Measurements from ENCODE around the gene COL12A1. TPM values are rescaled to one million over a fixed set of nuclear protein-coding genes. Genes with fewer than 3 reads are reported as not detected.

The COL12A1 gene
- total RNA-seq, 1 experiment from 2014 or later = 10.4 TPM

GRCh38 chr6:75096966-75097365, 108.9 kb downstream of the COL12A1 start:
- no TSS peak for BruUV-seq (replicated peaks)

GRCh38 chr6:75094614-75095200, 111.1 kb downstream of the COL12A1 start:
- BruUV-seq (replicated peaks) = no TSS peak
- in situ Hi-C loops (cut with HindIII; ENCODE audit: low pct_unique_long_range_greater_than_20kb, low sequenced_read_pairs) = no loop called here
- Histone ChIP-seq H3K4me1 (ENCODE audit: control insufficient read depth, insufficient read depth, low read length) (peaks cover 8% of the 10 kb centered on the region; the same call in 1 of the 2 replicates), H3K4me3 (ENCODE audit: low read depth in 2 of 2, low read length in 2 of 2) (no peak overlapping the region), H3K36me3 (ENCODE audit: control insufficient read depth, insufficient read depth, low read length) (no peaks in the 10 kb centered on the region), H3K27me3 (ENCODE audit: control insufficient read depth, insufficient read depth, low read length) (no peaks in the 10 kb centered on the region), H3K27ac (ENCODE audit: low read length) (no peak overlapping the region), H3K9me3 (ENCODE audit: control insufficient read depth, insufficient read depth, low read depth, low read length) (no peaks in the 10 kb centered on the region)
- POLR2A ChIA-PET = interaction anchor here (0.7 kb wide), 1 partner anchor 518 kb away, joined by 6 read pairs; no protein-coding TSS in a partner anchor
- intact Hi-C loops (cut with micrococcal nuclease; ENCODE audit: unreplicated experiment) = no loop called here
- TF ChIP-seq SIN3A (IDR thresholded peaks at IDR 0.05; ENCODE audit: borderline replicate concordance, insufficient read depth, low read depth, low read length) (no peak), REST (IDR thresholded peaks at IDR 0.05; ENCODE audit: insufficient read depth in 1 of 2, low read depth in 2 of 2, low read length in 1 of 2) (no peak), TCF7L2 (IDR thresholded peaks at IDR 0.05; ENCODE audit: low read depth, low read length) (no peak), POLR2AphosphoS5 (IDR thresholded peaks at IDR 0.05; ENCODE audit: low read depth, low read length) (no peak)
- TF ChIP-seq, protein P1, sequence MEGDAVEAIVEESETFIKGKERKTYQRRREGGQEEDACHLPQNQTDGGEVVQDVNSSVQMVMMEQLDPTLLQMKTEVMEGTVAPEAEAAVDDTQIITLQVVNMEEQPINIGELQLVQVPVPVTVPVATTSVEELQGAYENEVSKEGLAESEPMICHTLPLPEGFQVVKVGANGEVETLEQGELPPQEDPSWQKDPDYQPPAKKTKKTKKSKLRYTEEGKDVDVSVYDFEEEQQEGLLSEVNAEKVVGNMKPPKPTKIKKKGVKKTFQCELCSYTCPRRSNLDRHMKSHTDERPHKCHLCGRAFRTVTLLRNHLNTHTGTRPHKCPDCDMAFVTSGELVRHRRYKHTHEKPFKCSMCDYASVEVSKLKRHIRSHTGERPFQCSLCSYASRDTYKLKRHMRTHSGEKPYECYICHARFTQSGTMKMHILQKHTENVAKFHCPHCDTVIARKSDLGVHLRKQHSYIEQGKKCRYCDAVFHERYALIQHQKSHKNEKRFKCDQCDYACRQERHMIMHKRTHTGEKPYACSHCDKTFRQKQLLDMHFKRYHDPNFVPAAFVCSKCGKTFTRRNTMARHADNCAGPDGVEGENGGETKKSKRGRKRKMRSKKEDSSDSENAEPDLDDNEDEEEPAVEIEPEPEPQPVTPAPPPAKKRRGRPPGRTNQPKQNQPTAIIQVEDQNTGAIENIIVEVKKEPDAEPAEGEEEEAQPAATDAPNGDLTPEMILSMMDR (IDR thresholded peaks at IDR 0.05) = no peak
- DNase-seq (ENCODE audit: low read depth, low spot score) = no peak
- no peak for ATAC-seq
- CTCF ChIA-PET = no interaction called here

More at GRCh38 chr6:75096966-75097365, 108.9 kb downstream of the COL12A1 start:
- Histone ChIP-seq H3K27me3 (ENCODE audit: control insufficient read depth, insufficient read depth, low read length) (no peaks in the 10 kb centered on the region), H3K9me3 (ENCODE audit: control insufficient read depth, insufficient read depth, low read depth, low read length) (no peaks in the 10 kb centered on the region), H3K36me3 (ENCODE audit: control insufficient read depth, insufficient read depth, low read length) (no peaks in the 10 kb centered on the region), H3K4me3 (ENCODE audit: low read depth in 2 of 2, low read length in 2 of 2) (no peak overlapping the region), H3K4me1 (ENCODE audit: control insufficient read depth, insufficient read depth, low read length) (peaks cover 8% of the 10 kb centered on the region; the same call in 1 of the 2 replicates), H3K27ac (ENCODE audit: low read length) (no peak overlapping the region)
- intact Hi-C loops (cut with micrococcal nuclease; ENCODE audit: unreplicated experiment) (no loop called here), in situ Hi-C loops (cut with HindIII; ENCODE audit: low pct_unique_long_range_greater_than_20kb, low sequenced_read_pairs) (no loop called here)
- POLR2A ChIA-PET = no interaction called here
- TF ChIP-seq SIN3A (IDR thresholded peaks at IDR 0.05; ENCODE audit: borderline replicate concordance, insufficient read depth, low read depth, low read length) = no peak
- TF ChIP-seq REST (IDR thresholded peaks at IDR 0.05; ENCODE audit: insufficient read depth in 1 of 2, low read depth in 2 of 2, low read length in 1 of 2) = no peak
- TF ChIP-seq, protein P1 (IDR thresholded peaks at IDR 0.05) = no peak
- no peak for TF ChIP-seq TCF7L2 (IDR thresholded peaks at IDR 0.05; ENCODE audit: low read depth, low read length)
- no peak for TF ChIP-seq POLR2AphosphoS5 (IDR thresholded peaks at IDR 0.05; ENCODE audit: low read depth, low read length)
- DNase-seq (ENCODE audit: low read depth, low spot score) = no peak
- no peak for ATAC-seq
- CTCF ChIA-PET = no interaction called here

All from Panc1 (cell line).